Right renal cortex interstitium (tissue), 3 donors: Measurements from ENCODE around the gene DAB1. TPM values are rescaled to one million over a fixed set of nuclear protein-coding genes. Genes with fewer than 3 reads are reported as not detected.
"Not testable (repeated sequence)": the region's sequence is repeated elsewhere in the genome, so short reads cannot be mapped to it uniquely, and the experiment has no call there.

Experiments
- DNase-seq, 3 donors: peaks; one replicate each; pipeline ENCODE4 v3.0.0-alpha.2; 2013; ENCODE audit warnings: low read depth in 3 of 3, low spot score in 2 of 3
- polyA plus RNA-seq, 3 donors: library from polyadenylated mRNA; unstranded; fragments of 120-200 nt; gene quantifications; one replicate each; pipeline ENCODE4 v1.2.1, GENCODE V29; 2013; ENCODE audit not compliant: insufficient read length in 3 of 3

DAB1 gene
- polyA plus RNA-seq, 3 donors = 6.3 to 6.9 (median 6.7) TPM

DNA sequence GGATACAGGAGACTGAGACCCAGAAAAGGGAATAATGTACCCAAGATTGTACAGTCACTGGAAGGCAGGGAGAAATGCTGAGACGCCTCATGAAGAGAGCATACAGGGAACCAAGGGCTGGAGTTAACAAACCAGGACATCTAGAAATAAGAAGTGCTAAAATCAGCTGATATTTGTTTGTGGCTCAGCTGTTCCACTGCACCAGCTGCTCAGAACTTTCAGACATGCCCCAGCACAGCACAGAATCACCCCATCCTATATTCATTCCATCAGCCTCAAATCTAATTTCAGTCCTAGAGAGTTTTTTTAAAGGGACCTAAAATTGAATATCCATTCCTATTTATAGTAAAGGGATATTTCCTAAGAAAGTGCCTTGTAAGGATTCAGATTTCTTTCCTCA lies 60.2 kb downstream of the DAB1 start:
- no peak for DNase-seq

DNA sequence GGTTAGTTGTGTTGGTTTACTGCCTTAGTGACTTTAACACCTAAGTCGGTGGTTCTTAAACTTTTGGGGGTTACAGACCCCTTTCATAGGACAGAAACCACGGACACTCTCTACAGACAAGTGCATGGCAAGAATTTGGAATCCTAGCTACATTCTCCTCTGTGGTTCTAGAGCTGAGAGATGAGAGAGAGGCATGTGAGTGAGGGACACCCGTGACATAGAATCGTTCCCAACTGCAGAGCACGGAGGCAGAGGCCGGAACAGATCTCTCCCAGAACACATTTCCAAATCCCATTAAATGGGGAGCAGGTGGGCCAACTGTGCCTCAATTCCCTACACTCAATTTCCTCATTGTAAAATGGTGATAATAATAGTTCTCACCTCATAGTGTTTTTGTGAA lies 60.7 kb downstream of the DAB1 start:
- no peak for DNase-seq

DNA sequence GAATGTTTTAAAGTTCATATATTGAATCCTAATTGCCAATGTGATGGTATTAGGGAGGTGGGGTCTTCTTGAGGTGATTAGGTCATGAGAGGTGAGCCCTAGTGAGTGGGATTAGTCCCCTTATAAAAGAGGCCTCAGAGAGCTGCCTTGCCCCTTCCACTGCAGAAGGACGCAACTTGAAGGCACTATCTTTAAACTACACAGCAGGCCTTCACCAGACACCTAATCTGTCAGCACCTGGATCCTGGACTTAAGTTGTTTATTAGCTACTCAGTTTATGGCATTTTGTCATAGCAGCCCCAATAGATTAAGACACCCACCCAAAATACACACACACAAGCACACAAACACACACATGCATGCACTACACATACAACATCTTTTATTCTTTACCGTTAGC lies 61.4 kb downstream of the DAB1 start:
- no peak for DNase-seq

DNA sequence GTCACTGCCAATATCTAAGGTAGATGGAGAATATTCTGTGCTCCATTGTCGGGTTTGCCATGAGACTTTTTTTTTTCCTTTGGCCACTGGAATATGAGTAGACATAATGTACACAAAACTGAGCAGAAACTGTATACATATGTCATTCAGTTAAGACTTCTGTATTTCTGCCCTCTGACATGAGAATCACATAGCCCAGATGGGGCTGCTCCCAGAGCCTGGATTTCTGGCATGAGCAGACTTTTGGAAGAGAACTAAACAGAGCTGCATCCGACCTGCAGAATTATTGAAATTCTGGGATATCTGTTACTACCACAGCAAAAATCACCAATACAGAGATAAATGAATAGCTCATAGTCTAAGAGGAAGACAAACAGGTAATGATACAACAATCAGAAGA lies 62.3 kb downstream of the DAB1 start:
- no peak for DNase-seq

DNA sequence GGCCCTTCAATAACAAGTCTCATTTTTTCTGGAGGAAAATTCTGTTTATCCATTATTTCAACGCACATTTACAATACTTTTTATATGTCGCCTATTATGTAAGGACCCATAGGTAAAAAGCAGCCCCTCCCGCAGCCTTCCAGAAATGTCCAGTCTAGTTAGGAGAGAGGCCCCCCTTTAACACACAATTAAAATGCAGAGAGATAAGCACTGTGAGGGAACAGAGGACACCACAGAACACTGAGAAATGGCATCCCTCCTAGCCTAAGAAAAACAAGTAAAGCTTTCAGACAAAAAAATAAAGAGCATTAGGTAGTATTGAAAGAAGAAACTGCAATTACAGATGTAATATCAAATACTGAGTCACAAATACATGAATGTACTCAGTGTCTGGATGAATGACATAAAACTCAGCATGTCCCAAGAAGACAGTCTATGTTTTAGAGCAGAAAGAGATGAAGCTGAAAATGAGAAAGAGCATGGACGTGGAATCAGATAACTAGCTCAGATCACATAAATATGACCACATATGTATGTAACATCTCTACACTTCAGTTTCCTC lies 62.9 kb downstream of the DAB1 start:
- no peak for DNase-seq

DNA sequence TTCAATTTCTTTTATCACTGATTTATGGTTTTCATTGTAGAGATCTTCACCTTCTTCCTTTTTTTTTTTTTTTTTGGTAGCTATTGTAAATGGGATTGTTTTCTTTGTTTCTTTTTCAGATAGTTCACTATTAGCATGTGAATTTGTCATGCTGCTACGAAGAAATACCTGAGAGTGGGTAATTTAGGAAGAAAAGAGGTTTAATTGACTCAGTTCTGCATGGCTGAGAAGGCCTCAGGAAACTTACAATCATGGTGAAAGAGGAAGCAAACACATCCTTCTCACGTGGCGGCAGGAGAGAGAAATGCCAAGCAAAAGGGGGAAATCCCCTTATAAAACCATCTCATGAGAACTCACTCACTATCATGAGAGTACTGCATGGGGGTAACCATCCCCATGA lies 66.4 kb downstream of the DAB1 start:
- no peak for DNase-seq

DNA sequence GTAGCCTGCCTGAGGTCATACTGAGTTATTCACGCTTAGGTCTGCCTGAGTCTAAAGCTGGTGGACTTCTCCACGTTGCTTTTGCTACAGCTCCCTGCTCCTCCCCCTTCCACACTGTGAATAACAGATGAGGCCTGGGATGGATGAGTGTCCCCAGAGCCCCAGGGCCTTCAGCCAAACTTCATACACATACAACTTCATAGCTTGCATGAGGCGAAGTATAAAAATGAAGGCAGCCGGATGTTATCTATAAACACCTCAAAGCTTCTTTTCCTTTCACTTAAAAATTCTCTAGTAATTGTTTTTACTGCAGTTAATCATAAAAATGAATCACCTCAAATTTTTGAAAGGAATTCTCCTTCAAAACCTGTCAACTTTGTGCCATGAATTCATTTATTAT lies 70.2 kb downstream of the DAB1 start:
- no peak for DNase-seq

DNA sequence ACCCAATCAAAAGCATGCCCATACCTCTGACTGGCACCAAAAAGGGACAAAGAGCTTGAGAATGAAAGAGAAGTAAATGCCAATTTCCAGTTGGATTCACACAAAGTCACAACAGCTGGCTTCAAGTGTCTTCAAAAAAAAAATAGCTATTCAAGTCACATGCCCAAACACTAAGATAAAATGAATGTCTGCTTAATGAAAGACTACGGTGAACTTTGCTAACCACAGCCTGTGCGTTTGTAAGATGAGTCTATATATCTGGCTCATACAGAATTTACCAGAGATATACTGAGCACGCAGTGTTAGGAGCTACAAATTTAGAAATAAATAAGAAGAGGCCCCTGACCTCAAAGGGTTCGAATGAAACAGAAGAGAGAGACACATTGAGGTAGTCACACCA lies 73.2 kb downstream of the DAB1 start:
- DNase-seq = no peak

DNA sequence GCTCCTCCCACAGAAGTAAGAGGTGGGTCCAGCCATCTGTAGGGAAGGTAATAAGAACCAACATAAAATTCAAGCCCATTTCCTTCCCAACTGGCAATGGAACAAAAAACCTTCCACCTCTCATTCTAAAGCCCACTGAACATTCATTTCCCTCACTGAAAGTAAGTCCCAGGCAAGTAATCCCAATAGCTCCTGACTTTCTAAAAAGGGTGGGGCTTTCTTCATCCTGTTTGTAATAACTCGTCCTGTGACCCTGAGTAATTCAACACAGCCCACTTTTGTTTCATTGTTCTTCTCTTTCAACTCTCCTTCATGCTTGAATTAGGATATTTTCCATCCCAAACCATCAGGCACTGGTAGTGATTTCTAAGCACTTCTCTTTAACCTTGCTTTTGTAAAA lies 74.9 kb downstream of the DAB1 start:
- DNase-seq = no peak

DNA sequence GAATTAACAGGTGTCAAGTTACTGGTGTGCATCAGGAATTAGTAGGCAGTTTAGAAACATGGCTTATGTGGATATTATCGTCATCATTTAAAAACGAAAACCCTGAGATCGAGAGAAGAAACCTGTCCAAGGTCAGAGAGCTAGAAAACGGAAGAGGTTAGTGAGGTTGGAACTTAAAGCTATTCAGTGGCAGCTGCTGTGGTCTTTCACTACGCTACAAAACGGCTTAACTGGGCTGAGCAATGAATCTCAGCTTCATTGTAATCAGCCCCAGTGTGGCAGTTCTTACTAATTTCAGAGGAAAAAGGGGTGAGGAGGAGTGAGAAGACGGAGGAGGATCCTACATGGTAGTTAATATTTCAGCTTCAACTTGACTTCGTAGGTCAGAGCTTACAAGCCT lies 77.9 kb downstream of the DAB1 start:
- DNase-seq = no peak

DNA sequence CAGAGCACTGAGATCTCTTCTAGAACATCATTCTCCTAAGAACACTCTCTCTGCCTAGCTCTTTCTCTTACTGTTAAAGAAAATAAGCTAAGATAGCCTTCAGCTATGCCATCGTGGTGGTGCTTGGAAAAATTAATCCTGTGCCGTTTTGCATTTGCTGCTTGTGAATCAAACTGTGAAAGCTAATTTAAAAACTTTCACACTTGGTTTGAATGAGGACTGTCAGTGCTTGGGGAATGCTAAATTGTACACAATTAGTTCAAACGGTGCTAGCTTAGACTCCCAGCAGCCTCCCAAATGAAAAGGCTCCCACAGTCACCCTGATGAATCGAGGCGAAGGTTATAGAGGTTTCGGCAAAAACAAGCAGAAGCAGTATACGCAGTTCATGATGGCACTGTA lies 79.6 kb downstream of the DAB1 start:
- DNase-seq = no peak

DNA sequence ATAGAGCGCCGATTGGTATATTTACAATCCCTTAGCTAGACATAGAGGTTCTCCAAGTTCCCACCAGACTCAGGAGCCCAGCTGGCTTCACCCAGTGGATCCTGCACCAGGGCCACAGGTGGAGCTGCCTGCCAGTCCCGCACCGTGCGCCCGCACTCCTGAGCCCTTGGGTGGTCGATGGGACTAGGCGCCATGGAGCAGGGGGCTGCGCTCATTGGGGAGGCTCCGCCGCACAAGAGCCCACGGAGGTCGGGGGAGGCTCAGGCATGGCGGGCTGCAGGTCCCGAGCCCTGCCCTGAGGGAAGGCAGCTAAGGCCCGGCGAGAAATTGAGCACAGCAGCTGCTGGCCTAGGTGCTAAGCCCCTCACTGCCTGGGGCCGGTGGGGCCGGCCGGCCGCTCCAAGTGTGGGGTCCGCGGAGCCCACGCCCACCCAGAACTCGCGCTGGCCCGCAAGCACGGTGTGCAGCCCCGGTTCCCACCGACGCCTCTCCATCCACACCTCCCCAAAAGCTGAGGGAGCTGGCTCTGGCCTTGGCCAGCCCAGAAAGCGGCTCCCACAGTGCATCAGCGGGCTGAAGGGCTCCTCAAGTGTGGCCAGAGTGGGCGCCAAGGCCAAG lies 80.5 kb downstream of the DAB1 start:
- not testable (repeated sequence) for DNase-seq

DNA sequence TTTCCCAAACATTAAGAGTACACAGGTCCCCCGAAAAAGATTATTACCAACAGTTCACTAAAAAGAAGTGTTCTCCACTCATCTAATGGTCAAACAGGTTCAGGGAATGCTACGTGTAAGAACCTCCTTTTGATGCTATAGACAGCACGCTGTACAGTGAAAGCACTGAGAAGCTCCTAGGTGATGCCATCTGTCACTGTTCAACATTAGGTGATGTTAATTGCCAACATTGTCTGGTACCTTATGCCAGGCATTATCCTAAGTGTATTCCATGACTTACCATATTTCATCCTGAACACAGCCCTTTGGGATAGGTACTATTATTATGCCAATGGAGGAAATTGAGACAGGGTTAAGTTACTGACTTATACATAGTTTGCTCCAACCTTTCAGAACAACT lies 82.1 kb downstream of the DAB1 start:
- DNase-seq = no peak

DNA sequence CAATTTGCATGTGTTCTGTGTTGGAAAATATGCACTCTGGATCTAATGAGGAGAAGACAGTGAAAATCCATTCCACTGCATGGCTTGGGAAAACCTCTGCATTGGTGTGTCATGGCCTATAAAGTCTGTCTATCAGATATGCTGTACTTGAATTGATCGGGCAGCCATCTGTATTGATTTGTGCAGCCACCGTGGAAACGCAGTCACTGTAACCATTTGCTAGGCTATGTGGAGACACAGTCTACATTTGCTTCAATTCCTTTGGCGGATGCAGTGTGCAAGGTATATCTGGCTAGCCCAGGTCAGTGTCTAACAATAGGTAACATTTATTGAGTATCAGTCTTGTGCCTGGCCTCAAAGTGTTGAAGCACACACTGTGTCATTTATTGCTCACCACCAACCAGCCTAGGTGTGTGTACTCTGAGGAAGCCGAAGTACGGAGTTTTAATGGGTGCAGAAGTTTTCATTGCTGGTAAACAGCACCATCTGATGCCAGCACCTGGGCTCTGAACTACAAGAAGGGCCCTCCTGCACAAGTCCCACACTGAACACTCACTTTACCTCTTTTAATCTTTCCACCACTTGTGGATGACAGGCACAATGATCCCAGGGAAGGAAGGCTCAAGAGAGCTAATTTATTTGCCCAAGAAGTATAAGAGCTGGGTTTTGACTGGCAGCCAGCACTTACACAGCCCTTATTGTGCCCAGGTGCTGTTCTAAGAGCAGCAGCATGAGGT lies 83.4 kb downstream of the DAB1 start:
- DNase-seq = no peak

DNA sequence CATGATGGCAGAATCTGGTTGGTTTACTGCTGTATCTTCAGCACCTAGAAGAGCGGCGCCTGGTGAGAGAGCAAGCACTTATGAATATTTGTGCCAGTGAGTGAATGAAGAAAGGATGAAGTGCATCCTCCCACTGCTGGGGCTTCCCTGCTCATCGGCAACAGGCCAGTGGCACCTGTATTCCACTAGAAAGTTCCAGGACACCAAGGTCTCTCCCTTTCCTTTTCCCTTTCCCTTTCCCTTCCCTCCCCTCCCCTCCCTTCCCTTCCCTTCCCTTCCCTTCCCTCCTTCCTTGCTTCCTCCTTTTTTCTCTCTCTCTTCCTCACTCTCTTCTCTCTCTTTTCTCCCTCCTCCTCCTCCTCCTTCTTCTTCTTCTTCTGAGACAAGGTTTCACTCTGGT lies 86.2 kb downstream of the DAB1 start:
- DNase-seq = no peak

DNA sequence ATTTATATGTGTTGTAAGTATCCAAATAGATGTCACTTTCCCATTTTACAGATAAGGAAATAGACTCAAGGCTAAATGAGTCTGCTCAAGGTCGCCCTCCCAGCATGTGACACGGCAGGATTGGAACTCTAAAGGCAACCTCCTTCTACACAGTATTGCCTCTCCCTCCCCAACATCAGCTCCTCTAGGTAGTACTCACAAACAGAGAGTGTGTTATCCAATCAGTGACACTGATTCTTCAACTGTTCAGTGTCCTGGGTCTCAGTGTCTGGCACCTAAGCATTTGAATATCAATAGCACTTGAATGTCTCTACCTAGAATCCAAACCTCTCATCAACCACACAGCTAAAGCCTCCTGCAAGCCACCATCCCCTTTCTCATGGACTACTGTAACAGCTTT lies 87.1 kb downstream of the DAB1 start:
- DNase-seq = no peak

DNA sequence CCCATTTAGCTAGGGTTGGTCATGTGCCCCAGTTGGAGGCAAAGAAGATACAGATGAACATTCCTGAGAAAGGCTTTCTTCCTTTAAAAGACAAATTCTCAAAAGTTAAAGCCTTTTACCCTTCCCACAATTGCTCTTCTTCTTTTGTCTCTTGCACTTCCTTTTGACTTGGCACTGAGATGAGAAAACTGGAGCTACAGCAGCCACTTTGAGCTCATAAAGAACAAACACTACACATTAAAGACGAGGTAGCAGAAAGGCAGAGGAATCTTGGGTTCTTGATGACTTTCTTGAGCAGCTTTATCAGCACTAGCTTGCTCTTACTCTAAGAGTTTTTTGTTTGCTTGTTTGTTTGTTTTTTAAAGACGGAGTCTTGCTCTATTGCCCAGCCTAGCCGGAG lies 92.2 kb downstream of the DAB1 start:
- no peak for DNase-seq

DNA sequence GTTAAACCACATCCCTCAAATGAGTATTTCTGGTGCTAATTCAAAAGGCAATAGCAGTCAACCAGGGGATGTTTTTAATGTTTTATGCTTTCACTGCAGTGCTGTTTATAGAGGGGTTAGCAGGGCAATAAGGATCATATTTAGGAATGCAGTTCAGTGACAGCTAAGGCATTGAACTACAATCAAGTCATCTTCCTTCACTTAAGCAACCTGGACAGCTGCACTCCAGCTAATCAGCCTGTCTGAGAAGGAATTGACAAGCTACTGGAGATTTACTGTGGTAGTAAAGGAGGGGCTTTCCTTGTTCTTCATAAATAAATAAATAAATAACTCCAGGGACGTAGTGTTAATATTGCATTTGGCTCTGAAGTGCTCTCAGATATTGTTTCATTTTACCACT lies 93.9 kb downstream of the DAB1 start:
- no peak for DNase-seq

DNA sequence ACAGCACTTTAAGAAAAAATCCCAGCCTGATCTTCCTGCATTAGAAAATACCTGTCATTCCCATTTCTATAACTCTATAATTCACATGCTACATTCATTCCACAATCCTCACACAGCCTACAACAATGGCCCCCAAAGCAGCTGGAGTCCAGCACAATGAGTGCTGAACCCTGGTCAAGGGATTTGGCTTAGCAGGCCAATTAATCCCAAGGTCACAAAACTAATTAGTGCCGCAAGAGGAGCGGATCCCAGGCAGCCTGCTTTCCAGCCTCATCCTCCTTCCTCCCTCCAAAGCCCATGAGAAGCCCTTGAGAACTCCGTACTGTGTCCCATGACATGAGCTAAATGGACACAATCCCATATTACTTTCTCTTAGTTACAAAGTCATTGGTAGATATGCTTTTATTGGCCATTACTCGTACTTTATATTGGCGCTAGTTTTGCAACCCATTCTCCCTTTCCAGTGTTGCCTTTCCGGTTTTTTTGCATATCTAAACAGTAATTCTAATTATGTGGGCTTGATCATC lies 94.8 kb downstream of the DAB1 start:
- no peak for DNase-seq

DNA sequence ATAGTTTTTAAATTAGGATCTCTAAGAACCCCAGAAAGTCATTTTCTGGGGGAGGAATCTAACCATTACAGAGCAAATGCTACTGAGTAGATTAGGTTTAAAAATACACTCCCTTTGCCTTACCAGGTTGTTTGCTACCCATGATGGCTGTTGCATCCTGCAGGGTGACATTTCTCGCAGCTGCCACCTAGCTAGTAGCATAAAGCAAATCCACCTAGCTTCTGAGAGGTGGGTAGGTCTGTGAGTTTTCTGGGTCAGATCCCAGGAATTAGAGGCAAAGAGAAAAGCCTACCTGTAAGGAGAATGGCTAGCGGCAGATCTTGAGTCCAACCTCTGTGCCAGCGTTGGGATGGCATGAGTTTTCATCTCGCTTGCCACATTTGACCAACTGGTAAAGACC lies 95.9 kb downstream of the DAB1 start:
- no peak for DNase-seq

DNA sequence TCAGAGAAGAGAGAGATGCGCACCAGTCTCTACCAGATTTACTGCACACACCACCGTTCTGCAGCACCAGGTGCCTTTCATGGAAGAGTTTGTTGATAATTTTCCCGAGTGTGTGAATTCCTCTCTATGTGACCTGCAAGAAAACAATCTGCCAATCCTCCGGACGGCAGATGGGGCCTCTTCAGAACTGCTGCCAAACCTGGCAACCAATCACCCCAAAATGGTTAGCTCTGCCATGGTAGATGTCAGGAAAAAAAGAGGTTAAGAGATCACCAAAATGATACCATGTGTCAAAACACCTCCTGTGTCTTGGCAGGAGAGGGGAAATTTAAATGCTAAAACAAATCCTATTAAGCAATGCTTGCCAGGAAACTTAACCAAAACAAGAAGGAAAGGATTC lies 96.5 kb downstream of the DAB1 start:
- DNase-seq = no peak

DNA sequence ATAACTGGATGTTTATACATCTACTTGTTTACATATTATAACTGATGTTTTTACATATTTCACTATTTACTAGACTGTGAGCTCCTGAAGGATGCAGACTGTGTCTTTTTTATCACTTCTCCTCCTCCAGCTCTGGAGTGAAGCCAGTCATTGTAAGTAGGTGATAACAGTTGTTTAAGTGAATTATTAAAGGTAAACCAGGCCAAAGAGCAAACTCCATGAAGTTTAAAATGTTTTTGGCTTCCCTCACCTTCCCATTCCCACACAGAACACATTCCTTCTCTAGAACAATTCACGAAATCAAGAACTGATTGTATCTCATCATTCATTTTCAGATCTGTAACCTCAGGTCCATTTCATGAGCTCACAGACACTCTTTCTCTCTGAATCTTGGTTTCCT lies 98.3 kb downstream of the DAB1 start:
- no peak for DNase-seq
